Thyroid gland (tissue), 4 donors: ENCODE measurements around the gene SPAAR.

ENCODE experiments used
- POLR2A ChIP-seq, 2 donors: fragments of 450-650 bp; IDR thresholded peaks; one replicate each; pipeline ENCODE4 v1.6.1; 2017; ENCODE audit warnings: antibody characterized with exemption in 2 of 2, mild to moderate bottlenecking in 2 of 2, moderate library complexity in 1 of 2
- TF ChIP-seq, protein P1 (sequence below), 6 experiments: fragments of 200-600 bp in 3 of 6; fragments of 450-650 bp in 3 of 6; sonication (generic) in 3 of 6; IDR thresholded peaks; one replicate each; pipeline ENCODE4 v1.5.1; 2016 to 2019; ENCODE audit warnings: antibody characterized with exemption in 6 of 6, mild to moderate bottlenecking in 2 of 6, inconsistent platforms in 1 of 6, moderate library complexity in 1 of 6

DNA sequence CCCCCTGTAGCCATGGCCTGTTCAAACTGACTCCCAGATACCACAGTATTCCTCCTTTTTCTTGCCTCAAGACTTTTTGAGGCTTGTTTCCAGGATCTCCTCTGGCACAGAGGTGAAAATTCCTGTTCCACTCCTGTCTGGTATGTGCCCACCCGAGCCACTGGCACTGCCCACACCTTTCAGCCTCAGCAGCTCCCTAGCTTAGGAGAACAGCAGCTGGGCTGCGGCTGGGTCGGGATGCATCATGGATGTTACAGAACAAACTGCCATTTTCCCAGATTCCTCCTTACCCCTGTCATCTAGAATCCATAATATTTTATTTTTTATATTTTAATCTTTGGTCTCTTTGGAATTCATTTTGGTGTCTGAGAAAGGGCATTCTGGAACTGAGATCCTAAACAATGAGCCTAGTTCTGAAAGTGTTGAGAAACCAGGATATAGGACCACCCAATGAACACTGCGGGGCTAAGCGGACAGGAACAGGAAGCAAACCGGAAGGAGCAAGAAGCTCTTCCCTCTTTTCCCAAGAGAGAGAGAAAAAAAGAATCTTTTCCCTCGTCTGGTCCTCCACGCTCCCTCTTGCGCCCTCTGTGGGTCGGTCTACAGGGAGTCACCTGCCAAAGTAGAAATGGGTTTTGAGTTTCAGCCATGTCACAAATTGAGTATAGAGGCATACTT lies 36.2 kb downstream of the SPAAR start:
- TF ChIP-seq, protein P1, sequence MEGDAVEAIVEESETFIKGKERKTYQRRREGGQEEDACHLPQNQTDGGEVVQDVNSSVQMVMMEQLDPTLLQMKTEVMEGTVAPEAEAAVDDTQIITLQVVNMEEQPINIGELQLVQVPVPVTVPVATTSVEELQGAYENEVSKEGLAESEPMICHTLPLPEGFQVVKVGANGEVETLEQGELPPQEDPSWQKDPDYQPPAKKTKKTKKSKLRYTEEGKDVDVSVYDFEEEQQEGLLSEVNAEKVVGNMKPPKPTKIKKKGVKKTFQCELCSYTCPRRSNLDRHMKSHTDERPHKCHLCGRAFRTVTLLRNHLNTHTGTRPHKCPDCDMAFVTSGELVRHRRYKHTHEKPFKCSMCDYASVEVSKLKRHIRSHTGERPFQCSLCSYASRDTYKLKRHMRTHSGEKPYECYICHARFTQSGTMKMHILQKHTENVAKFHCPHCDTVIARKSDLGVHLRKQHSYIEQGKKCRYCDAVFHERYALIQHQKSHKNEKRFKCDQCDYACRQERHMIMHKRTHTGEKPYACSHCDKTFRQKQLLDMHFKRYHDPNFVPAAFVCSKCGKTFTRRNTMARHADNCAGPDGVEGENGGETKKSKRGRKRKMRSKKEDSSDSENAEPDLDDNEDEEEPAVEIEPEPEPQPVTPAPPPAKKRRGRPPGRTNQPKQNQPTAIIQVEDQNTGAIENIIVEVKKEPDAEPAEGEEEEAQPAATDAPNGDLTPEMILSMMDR (IDR thresholded peaks at IDR 0.05): peak; percentile 54 to 93 (median 80)
- no peak for TF ChIP-seq POLR2A (IDR thresholded peaks at IDR 0.05)
